Ishikawa (cell line): Measurements from ENCODE around the gene HYOU1.

Experiments
- EP300 ChIP-seq: IDR thresholded peaks from 2 replicates; pipeline ENCODE4 v1.6.1; 2012; ENCODE audit warnings: borderline replicate concordance
- TCF12 ChIP-seq: IDR thresholded peaks from 2 replicates; pipeline ENCODE4 v1.6.1; 2012; ENCODE audit warnings: low read depth

- TF ChIP-seq EP300: no peak
- no peak for TF ChIP-seq TCF12
Measured at GRCh38 chr11:119042927-119043326, 14.1 kb downstream of the HYOU1 start.
